Measurements from ENCODE around the gene PTPRT.

PTPRT gene

DNA sequence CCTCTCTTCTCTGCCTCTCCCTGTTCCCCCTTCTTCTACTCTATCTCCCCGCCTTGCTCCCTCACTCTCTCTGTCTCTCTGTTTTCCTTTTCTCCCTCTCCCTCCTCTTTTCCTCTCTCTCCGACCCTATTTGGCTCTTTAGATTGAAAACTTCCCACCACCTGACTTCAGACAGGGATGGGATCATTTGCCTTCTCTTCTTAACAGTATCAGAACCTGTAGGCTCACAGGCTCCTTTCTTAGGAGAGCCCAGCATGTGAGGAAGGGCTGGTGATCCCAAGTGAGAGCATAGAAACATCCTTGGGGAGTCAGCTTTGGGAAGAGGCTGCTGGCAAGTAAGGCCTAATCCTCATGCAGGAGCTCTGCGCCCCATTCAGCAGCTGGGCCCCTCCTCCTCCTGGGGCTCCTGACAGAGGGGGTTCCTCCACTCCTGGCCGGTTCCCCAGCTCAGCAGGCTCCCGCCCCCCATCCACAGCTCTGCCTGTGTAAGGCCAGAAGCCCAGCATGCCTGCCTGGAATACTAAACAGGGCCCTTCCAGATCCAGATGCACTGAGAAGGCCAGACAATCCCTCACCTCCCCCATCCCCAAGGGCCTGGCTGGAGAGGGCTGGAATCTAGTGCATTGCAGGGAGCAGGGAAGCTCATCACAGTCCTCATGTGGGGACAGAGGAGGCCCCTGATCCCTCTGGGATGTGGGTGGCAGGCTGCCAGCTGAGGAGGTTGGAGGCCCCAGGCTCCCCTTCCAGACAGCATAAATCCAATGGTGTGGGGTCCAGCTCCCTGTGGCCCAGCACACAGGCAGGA is 93.4 kb downstream of the PTPRT start:
- no peak for DNase-seq

GRCh38 chr20:43095034-43095433 is 94.7 kb downstream of the PTPRT start:
- no peak for DNase-seq

- DNase-seq = no peak
Observed at GRCh38 chr20:43092386-43093088, 97.2 kb downstream of the PTPRT start.

DNA sequence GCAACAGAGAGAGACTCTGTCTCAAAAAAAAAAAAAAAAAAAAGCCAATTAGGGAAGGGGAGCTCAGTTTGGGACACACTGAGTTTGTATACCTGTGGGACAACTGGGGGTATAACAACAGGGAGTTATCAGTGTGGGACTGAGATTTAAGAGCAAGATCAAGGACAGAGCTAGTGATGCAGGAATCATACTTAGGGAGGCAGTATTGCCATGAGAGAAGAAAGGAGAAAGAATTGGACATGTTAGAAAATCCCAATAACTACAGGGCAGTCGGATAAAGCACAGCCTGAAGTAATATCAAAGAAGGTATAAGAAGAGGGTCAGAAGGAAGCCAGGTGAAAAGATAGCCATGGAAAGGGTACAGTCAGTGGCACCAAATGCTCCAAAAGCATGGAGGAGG is 121.2 kb downstream of the PTPRT start:
- no peak for DNase-seq

- no peak for DNase-seq
Observed at GRCh38 chr20:43066125-43066524, 123.6 kb downstream of the PTPRT start.

GRCh38 chr20:43065299-43065698 is 124.4 kb downstream of the PTPRT start:
- no peak for DNase-seq

- DNase-seq = no peak
Observed at GRCh38 chr20:43058077-43058476, 131.6 kb downstream of the PTPRT start.

GRCh38 chr20:43057317-43057716 is 132.4 kb downstream of the PTPRT start:
- DNase-seq = no peak

DNA sequence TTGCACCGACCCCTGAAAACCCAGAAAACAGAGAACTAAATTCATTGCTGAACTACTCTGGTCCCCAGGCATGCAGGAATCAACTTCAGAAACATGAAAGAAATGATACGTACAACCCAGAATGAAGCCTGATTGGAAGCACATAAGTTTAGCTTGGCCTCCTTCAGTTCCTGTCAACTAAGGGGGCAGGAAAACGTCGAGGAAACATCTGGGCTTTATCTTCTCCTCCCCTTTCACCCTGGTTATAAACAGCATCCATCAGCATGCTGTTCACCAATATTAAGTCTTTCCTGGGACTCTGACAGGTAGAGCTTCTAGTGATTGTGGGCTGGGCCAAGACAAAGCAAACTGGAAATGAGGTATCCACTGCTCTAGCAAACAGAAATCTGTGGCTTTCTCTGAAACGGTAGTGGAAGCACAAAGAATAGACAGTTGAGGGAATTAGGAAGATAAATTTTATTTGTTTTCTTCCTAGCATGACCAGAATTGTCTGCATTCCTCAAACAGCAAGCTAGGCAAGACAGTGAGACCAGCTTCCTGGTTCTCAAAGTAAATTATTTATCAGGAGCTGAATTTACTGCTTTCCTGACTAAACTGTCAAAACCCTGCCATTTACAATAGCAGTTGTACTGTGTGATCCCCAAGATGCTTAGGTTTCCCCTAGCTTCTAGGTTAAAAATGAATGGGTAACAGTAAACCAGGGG is 134.4 kb downstream of the PTPRT start:
- DNase-seq = no peak

DNA sequence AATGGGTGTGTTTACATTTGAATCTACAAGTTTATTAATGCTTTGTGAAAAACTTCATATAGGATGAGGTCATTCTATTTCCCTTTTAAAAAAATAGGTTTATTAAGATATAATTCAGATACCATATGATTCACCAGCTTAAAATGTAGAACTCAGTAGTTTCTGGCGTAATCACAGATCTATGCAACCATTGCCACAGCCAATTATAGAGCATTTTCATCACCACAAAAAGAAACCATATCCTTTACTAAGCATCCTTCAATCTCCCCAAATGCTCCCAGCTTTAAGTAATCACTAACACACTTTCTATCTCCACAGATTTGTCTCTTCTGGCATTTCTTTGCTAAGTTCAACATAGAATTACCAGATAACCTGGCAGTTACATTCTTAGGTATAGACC is 137.2 kb downstream of the PTPRT start:
- DNase-seq = no peak

- DNase-seq = no peak
Observed at GRCh38 chr20:43046966-43047365, 142.7 kb downstream of the PTPRT start.

DNA sequence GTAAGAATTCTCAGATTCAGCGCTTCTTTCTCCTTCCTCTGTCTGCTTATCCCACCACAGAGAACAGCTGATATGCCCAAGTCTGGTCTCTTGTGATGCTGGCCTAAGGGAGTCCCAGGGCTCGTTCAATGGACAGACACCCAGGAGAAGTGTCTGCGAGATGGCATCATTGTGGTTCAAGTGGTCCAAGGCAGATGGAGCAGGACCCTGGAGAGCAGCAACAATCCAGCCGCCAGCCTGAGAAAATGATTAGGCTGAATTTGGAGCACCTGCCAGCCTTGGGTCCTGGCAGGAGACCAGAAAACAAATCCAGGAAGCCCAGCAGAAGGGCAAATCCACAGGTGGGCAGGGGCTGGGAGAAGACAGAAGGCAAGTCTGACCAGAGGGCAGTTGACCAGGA is 145.8 kb downstream of the PTPRT start:
- no peak for DNase-seq

GRCh38 chr20:43040427-43040826 is 149.3 kb downstream of the PTPRT start:
- DNase-seq = no peak

DNA sequence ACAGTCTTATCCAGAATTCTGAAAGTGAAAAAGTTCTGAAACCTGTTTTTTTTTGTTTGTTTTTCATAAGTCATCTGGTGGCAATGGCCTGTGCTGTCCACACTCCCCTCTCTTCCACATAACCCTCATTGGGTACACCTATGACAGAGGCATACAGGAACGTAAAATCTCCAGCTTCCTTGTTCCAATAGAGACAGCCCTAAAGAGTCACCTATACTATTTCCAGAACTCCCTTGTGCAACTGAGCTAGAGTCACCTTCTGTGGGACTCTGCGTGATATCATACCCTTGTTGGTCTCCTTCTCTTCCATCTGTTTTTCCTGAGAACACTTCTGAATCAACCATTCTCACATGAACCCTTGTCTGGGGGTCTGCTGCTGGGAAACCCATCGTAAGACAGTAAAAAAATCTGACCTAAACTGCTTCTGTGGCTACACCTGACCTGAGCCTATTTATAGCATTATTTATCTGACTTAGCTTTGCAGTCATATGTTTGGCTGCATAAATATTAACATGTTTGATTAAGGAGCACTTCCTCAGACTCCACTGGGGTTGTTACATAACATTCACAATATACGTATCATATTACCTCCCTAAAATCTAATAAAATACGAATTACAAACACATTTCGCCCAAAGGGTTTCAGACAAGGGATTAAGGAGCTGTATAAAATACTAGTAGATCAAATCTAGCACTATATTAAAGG is 151.9 kb downstream of the PTPRT start:
- no peak for DNase-seq

GRCh38 chr20:43034981-43035724 is 154.6 kb downstream of the PTPRT start:
- DNase-seq = no peak

- no peak for DNase-seq
Observed at GRCh38 chr20:43032459-43032858, 157.2 kb downstream of the PTPRT start.

- DNase-seq = no peak
Observed at GRCh38 chr20:43029176-43029575, 160.5 kb downstream of the PTPRT start.

DNA sequence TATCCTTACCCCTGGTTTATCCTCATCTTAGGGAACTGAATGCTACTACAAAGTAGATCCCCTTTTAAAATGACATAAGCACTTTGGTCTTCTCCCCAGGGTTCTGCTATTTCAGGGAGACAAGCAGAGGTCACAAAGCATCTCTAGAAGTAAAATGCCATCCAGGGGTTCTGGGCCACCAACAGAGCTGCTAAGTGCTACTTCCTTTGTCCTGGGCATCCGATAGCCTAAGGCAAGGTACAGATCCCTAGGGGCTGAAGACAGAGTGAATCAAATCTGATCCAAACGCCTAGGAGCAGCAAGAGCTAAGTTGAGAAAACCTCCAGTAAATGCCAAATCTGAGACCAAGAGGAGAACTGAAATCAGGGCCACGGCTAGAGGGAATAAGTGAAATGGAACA is 161.2 kb downstream of the PTPRT start:
- DNase-seq = no peak

GRCh38 chr20:43023836-43024235 is 165.9 kb downstream of the PTPRT start:
- DNase-seq = no peak

- DNase-seq = no peak
Observed at GRCh38 chr20:43022568-43022967, 167.1 kb downstream of the PTPRT start.

GRCh38 chr20:43022081-43022480 is 167.6 kb downstream of the PTPRT start:
- no peak for DNase-seq

DNA sequence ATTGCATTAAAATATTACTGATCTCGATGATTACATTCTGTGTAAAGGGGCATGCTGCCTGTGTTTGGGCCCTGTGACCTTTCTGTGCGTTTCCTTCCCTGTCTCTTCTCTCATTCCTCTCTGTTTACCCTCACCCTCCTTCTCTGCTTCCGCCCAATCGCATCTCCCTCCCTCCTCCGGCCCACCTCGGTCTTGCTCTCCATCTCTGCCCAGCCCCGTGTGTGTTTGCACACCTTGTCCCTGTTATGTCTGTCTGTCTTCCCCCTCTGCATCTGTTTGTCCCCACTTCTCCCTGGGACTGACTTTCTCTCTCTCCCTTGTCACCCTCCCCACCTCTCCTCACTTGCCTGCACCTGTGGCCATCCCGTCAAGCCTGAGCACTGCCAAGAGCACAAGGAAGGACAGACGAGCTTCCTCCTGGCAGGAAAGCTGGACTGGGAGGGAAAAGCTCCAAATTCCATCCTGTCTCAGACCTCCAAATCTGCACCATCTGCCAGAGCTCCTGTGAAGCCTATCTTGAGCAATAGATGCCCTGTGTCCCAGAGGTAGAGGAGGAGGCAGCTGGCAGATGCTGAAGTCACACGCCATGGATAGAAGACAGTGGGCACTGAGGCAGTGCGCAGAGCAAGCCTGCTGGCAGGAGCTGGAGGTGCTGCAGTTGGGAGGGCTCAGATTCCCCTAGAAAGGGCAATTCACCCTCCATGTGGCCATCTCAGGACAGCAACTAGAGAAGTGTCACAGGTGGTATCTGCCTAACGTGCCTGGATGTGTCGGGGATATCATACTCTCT is 172.3 kb downstream of the PTPRT start:
- no peak for DNase-seq

Measured in CD4-positive, alpha-beta T cell treated with Interleukin-4 for 4 hours (primary cell).